ENCODE measurements around the gene SUSD2.
"Not testable (repeated sequence)": the region's sequence is repeated elsewhere in the genome, so short reads cannot be mapped to it uniquely, and the experiment has no call there.

- not testable (repeated sequence) for TF ChIP-seq CTCF, POLR2AphosphoS5, POLR2A (IDR thresholded peaks at IDR 0.05)
These were observed 1.6 kb downstream of the SUSD2 start for GRCh38 chr22:24182900-24183246.
